GM23248 (cell line): Measurements from ENCODE around the gene AFDN. TPM values are rescaled to one million over a fixed set of nuclear protein-coding genes. Genes with fewer than 3 reads are reported as not detected.

ENCODE experiments used
- DNase-seq: peaks from one replicate; pipeline ENCODE4 v3.0.0-alpha.2; 2015
- H2AFZ ChIP-seq: fragments of 200-600 bp; sonication (generic); 2 replicates; pipeline ENCODE4 v1.6.1; 2016; ENCODE audit warnings: antibody characterized with exemption
- H3F3A ChIP-seq: fragments of 200-600 bp; sonication (generic); 2 replicates; pipeline ENCODE4 v1.6.1; 2016; ENCODE audit warnings: mild to moderate bottlenecking, antibody characterized with exemption, mixed run types; ENCODE audit not compliant: insufficient read depth
- H3K27ac ChIP-seq: fragments of 200-600 bp; sonication (generic); 2 replicates; pipeline ENCODE4 v1.5.1; 2016; ENCODE audit warnings: mild to moderate bottlenecking
- H3K27me3 ChIP-seq: fragments of 200-600 bp; sonication (generic); replicated peaks from 2 replicates; pipeline ENCODE4 v1.6.1; 2016; ENCODE audit warnings: mild to moderate bottlenecking; ENCODE audit not compliant: insufficient read depth
- H3K36me3 ChIP-seq: fragments of 200-600 bp; sonication (generic); 2 replicates; pipeline ENCODE4 v1.6.1; 2016; ENCODE audit warnings: low read depth, mild to moderate bottlenecking
- H3K4me1 ChIP-seq: fragments of 200-600 bp; sonication (generic); 2 replicates; pipeline ENCODE4 v1.6.1; 2016; ENCODE audit warnings: mild to moderate bottlenecking; ENCODE audit not compliant: insufficient read depth
- H3K4me2 ChIP-seq: fragments of 200-600 bp; sonication (generic); one replicate; pipeline ENCODE4 v1.6.1; 2016; ENCODE audit warnings: mild to moderate bottlenecking; ENCODE audit not compliant: unreplicated experiment
- H3K4me3 ChIP-seq: fragments of 200-600 bp; sonication (generic); 2 replicates; pipeline ENCODE4 v1.5.1; 2016; ENCODE audit warnings: mild to moderate bottlenecking
- H3K79me2 ChIP-seq: fragments of 200-600 bp; sonication (generic); 2 replicates; pipeline ENCODE4 v1.6.1; 2016; ENCODE audit warnings: mild to moderate bottlenecking; ENCODE audit not compliant: insufficient read depth
- H3K9ac ChIP-seq: fragments of 200-600 bp; sonication (generic); 2 replicates; pipeline ENCODE4 v1.6.1; 2016; ENCODE audit warnings: mild to moderate bottlenecking
- H3K9me2 ChIP-seq: fragments of 200-600 bp; sonication (generic); 2 replicates; pipeline ENCODE4 v1.6.1; 2016; ENCODE audit warnings: mixed run types, mild to moderate bottlenecking, moderate library complexity; ENCODE audit not compliant: insufficient read depth
- H3K9me3 ChIP-seq: fragments of 200-600 bp; sonication (generic); one replicate; pipeline ENCODE4 v1.6.1; 2017; ENCODE audit warnings: low read depth
- H4K20me1 ChIP-seq: fragments of 200-600 bp; sonication (generic); 2 replicates; pipeline ENCODE4 v1.6.0; 2016; ENCODE audit not compliant: insufficient read depth
- EZH2 ChIP-seq: fragments of 200-600 bp; sonication (generic); IDR thresholded peaks from 2 replicates; pipeline ENCODE4 v1.6.1; 2018; ENCODE audit warnings: antibody characterized with exemption, mild to moderate bottlenecking; ENCODE audit not compliant: insufficient read depth, poor library complexity, severe bottlenecking
- EZH2phosphoT487 ChIP-seq: fragments of 200-600 bp; sonication (generic); IDR thresholded peaks from 2 replicates; pipeline ENCODE4 v1.6.1; 2018; ENCODE audit warnings: antibody characterized with exemption, moderate library complexity, mild to moderate bottlenecking, low read depth; ENCODE audit not compliant: insufficient read depth
- WGBS, 2 experiments: methylation state at CpG; one replicate each; pipeline ENCODE4 v1.1.6; 2015 to 2017; ENCODE audit warnings: low lambda C conversion rate in 2 of 2, low coverage in 1 of 2; ENCODE audit errors: missing lambda C conversion rate in 2 of 2; 5-methylcytosine and 5-hydroxymethylcytosine counted together
- in situ Hi-C: fragments of 300-500 bp; cut with MboI; formaldehyde crosslinking; loops from 2 replicates; pipeline ENCODE4 v1.15.0; 2020
- polyA plus RNA-seq: library from polyadenylated mRNA; unstranded; fragments of >200 nt; fragmentation: Nextera tagmentation; extraction: Ambion mirVana; gene quantifications from 2 replicates; pipeline ENCODE4 v1.2.1, GENCODE V29; 2016
- total RNA-seq: library from RNA; depleted of rRNA; stranded (reverse); fragments of >200 nt; shearing (Covaris generic); gene quantifications from 2 replicates; pipeline ENCODE4 v1.2.3, GENCODE V29; 2014

Gene AFDN
- total and polyA plus RNA-seq, 2 experiments from 2014 or later, result 4.5 to 13.8 TPM

DNA sequence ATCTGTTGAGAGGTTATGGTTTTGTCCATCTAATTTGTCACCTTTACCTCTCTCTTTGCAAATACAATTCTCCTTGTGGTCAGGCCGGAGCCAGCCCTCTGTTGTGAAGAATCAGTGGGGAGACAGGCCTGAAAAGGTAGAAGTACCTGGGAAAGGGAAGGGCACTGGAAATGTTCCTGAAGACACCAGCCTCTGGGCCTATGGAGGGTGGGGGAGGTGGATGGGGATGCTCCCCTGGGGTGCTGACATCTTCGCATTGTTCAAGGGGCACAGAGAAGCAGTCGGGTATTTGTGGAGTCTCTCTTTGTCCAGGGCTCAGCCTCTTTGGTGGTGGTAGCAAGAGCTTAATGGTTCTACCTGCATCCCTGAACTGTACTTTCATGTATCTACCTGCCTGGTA lies 24.4 kb upstream of the AFDN start:
- TF ChIP-seq EZH2phosphoT487, result no peak
- no peak for TF ChIP-seq EZH2
- Histone ChIP-seq H3K79me2 (no peaks in the 10 kb centered on the region), H3K4me2 (no peak overlapping the region), H3K4me3 (no peak overlapping the region), H3K36me3 (no peaks in the 10 kb centered on the region), H3K9me3 (no peaks in the 10 kb centered on the region), H2AFZ (no peak overlapping the region), H3K27me3 (peaks cover 9% of the 10 kb centered on the region), H3K27ac (no peak overlapping the region), H3K4me1 (no peaks in the 10 kb centered on the region), H3K9ac (no peak overlapping the region), H4K20me1 (no peaks in the 10 kb centered on the region), H3F3A (no peaks in the 10 kb centered on the region), H3K9me2 (no peaks in the 10 kb centered on the region)
- WGBS, 2 experiments, result 78 to 91% methylated on average over 3 of the region's 3 CpGs
- in situ Hi-C loops, result no loop called here
- no peak for DNase-seq

DNA sequence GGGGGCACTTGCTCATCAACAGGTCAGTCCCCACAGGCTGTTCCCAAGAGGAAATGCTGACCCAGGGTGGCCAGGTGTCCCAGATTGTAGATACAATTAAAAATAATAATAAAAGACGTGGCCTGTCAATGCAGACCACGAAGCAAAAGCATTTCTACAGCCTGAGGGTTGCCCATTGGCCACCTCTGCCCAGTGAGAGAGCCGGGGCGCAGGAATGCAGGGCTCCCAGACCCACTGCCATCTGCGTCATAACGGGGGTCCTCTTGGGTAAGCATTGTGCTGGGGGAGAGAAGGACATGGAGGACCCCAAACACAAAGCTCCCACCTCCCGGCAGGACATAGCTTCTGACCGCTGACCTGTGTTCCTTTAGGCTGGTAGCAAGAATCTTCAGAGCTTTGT lies 22.9 kb upstream of the AFDN start:
- Histone ChIP-seq H3K27me3 (no peaks in the 10 kb centered on the region), H2AFZ (no peak overlapping the region), H4K20me1 (no peaks in the 10 kb centered on the region), H3K79me2 (no peaks in the 10 kb centered on the region), H3K4me1 (no peaks in the 10 kb centered on the region), H3F3A (no peaks in the 10 kb centered on the region), H3K9me2 (no peaks in the 10 kb centered on the region), H3K9me3 (no peaks in the 10 kb centered on the region), H3K27ac (no peak overlapping the region), H3K4me3 (no peak overlapping the region), H3K36me3 (no peaks in the 10 kb centered on the region), H3K4me2 (no peak overlapping the region), H3K9ac (no peak overlapping the region)
- WGBS, 2 experiments, result 74 to 80% methylated on average over 8 of the region's 8 CpGs
- TF ChIP-seq EZH2 (no peak), EZH2phosphoT487 (no peak)
- no peak for DNase-seq
- in situ Hi-C loops, result no loop called here

DNA sequence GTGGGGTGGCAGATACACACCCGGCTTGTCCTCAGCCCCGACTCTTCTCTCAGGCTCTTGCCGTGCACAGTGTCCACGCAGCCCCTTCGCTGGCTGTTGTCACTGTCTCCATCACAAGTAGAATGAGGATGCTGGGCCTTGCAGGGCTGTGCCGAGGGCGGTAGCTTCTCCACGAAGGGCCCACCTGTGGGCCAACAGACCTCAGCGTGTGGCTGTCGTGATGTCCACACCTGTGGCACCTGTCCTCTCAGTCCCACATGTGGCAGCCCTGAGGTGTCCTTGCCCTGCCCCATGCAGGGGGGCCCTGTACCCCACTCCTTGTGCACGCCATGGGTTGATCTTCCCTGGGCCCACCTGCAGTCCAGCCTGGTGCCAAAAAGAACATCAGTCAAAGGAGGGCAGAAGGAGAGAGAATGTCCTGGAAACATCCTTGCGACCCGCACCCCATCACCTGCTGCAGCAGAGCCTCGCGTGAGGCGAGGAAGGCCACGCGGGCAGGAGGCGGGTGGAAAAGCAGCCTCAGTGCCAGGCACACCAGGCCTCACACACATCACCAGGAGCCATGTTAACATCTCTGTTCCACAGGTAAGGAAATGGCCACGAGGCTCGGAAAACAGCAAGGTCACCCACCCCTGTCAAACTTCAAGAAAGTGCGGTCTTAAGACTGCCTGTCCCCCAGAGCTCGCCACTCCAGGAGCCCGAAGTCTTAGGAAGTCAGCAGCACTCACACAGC lies 22.3 kb upstream of the AFDN start:
- Histone ChIP-seq H3K9me2 (no peaks in the 10 kb centered on the region), H3K9ac (no peak overlapping the region), H3K79me2 (no peaks in the 10 kb centered on the region), H3K4me3 (no peak overlapping the region), H3K27ac (no peak overlapping the region), H3K27me3 (no peaks in the 10 kb centered on the region), H3K36me3 (no peaks in the 10 kb centered on the region), H2AFZ (no peak overlapping the region), H3K4me2 (no peak overlapping the region), H3K4me1 (no peaks in the 10 kb centered on the region), H4K20me1 (no peaks in the 10 kb centered on the region), H3F3A (no peaks in the 10 kb centered on the region), H3K9me3 (no peaks in the 10 kb centered on the region)
- TF ChIP-seq EZH2phosphoT487 (no peak), EZH2 (no peak)
- no peak for DNase-seq
- in situ Hi-C loops, result no loop called here
- WGBS, 2 experiments, result 71 to 75% methylated on average over 24 of the region's 24 CpGs

- H3K27ac ChIP-seq, result no peak overlapping the region
- no peaks in the 10 kb centered on the region for H3K79me2 ChIP-seq
- H3K4me1 ChIP-seq, result no peaks in the 10 kb centered on the region
- TF ChIP-seq EZH2phosphoT487 (no peak), EZH2 (no peak)
- no peaks in the 10 kb centered on the region for H3K36me3 ChIP-seq
- no peaks in the 10 kb centered on the region for H3K27me3 ChIP-seq
- no peak overlapping the region for H3K9ac ChIP-seq
- DNase-seq, result no peak
- H2AFZ ChIP-seq, result no peak overlapping the region
- in situ Hi-C loops, result no loop called here
- 56 to 60% methylated on average over 8 of the region's 8 CpGs for WGBS, 2 experiments
- no peak overlapping the region for H3K4me2 ChIP-seq
- H3K9me2 ChIP-seq, result no peaks in the 10 kb centered on the region
- no peaks in the 10 kb centered on the region for H4K20me1 ChIP-seq
- no peaks in the 10 kb centered on the region for H3K9me3 ChIP-seq
- no peaks in the 10 kb centered on the region for H3F3A ChIP-seq
- no peak overlapping the region for H3K4me3 ChIP-seq
Observed at GRCh38 chr6:167805349-167806060, 21.2 kb upstream of the AFDN start.
